RKO (cell line): ENCODE data around the gene IPPK.
"Not testable (repeated sequence)": the region's sequence is repeated elsewhere in the genome, so short reads cannot be mapped to it uniquely, and the experiment has no call there.

Experiments
- DNase-seq: peaks from one replicate; pipeline ENCODE4 v3.0.0-alpha.2; 2016; ENCODE audit warnings: low spot score

Gene IPPK

GRCh38 chr9:92595930-92596329 lies 74.0 kb downstream of the IPPK start:
- DNase-seq, result no peak

- DNase-seq, result not testable (repeated sequence)
Observed at GRCh38 chr9:92595075-92595474, 74.9 kb downstream of the IPPK start.

- DNase-seq, result no peak
Observed at GRCh38 chr9:92592946-92593861, 76.7 kb downstream of the IPPK start.

GRCh38 chr9:92592537-92592936 lies 77.4 kb downstream of the IPPK start:
- no peak for DNase-seq

- DNase-seq, result no peak
Observed at GRCh38 chr9:92590377-92590776, 79.6 kb downstream of the IPPK start.

- no peak for DNase-seq
Observed at GRCh38 chr9:92589923-92590322, 80.0 kb downstream of the IPPK start.

GRCh38 chr9:92576175-92576574 lies 93.8 kb downstream of the IPPK start:
- no peak for DNase-seq

GRCh38 chr9:92573612-92574011 lies 96.3 kb downstream of the IPPK start:
- DNase-seq, result not testable (repeated sequence)

- not testable (repeated sequence) for DNase-seq
Observed at GRCh38 chr9:92571871-92572270, 98.1 kb downstream of the IPPK start.

GRCh38 chr9:92564982-92565381 lies 104.9 kb downstream of the IPPK start:
- no peak for DNase-seq

GRCh38 chr9:92564504-92564903 lies 105.4 kb downstream of the IPPK start:
- DNase-seq, result no peak
